NCI-H2107 (cell line): ENCODE results near the gene FAM216A.
A peak's percentile ranks its signal among the peaks of the same experiment; 100 is the strongest.
"Not testable (repeated sequence)": the region's sequence is repeated elsewhere in the genome, so short reads cannot be mapped to it uniquely, and the experiment has no call there.

Experiments
- DNase-seq: peaks from one replicate; lab custom pipeline; 2025; lab: John Stamatoyannopoulos, UW

The FAM216A gene

GRCh38 chr12:110468214-110469048, at the start of gene FAM216A, which contains the start of gene GPN3:
Gene FAM216A (plus strand): TSS chr12:110468845. CDS start chr12:110468876, 31 bp downstream.
Gene GPN3 (minus strand): TSS chr12:110468257. CDS start chr12:110468203, 54 bp downstream.
- DNase-seq, result peak; percentile 99

GRCh38 chr12:110420644-110421043, 48.0 kb upstream of the FAM216A start:
- not testable (repeated sequence) for DNase-seq

- DNase-seq, result no peak
Observed at GRCh38 chr12:110421159-110421661, 47.4 kb upstream of the FAM216A start.

- DNase-seq, result no peak
Observed at GRCh38 chr12:110421701-110422100, 46.9 kb upstream of the FAM216A start.

GRCh38 chr12:110424237-110424636, 44.4 kb upstream of the FAM216A start:
- no peak for DNase-seq

- DNase-seq, result no peak
Observed at GRCh38 chr12:110426406-110426805, 42.2 kb upstream of the FAM216A start.

- not testable (repeated sequence) for DNase-seq
Observed at GRCh38 chr12:110429676-110430075, 39.0 kb upstream of the FAM216A start.

- DNase-seq, result no peak
Observed at GRCh38 chr12:110431957-110432587, 36.6 kb upstream of the FAM216A start.

- DNase-seq, result no peak
Observed at GRCh38 chr12:110436231-110436630, 32.4 kb upstream of the FAM216A start.

- no peak for DNase-seq
Observed at GRCh38 chr12:110444455-110444854, 24.2 kb upstream of the FAM216A start.

- DNase-seq, result peak; percentile 94
Observed at GRCh38 chr12:110449799-110450497, 18.7 kb upstream of the FAM216A start, which contains the start of gene ARPC3. Gene ARPC3 (minus strand): TSS chr12:110450337. CDS start chr12:110450260, 77 bp downstream.

- DNase-seq, result no peak
Observed at GRCh38 chr12:110451263-110451662, 17.4 kb upstream of the FAM216A start.

- no peak for DNase-seq
Observed at GRCh38 chr12:110453569-110454296, 14.9 kb upstream of the FAM216A start.

- DNase-seq, result no peak
Observed at GRCh38 chr12:110458756-110459155, 9.9 kb upstream of the FAM216A start.

GRCh38 chr12:110461189-110461588, 7.5 kb upstream of the FAM216A start:
- DNase-seq, result not testable (repeated sequence)

- no peak for DNase-seq
Observed at GRCh38 chr12:110465024-110465423, 3.6 kb upstream of the FAM216A start.

- DNase-seq, result not testable (repeated sequence)
Observed at GRCh38 chr12:110465765-110466164, 2.9 kb upstream of the FAM216A start.

- no peak for DNase-seq
Observed at GRCh38 chr12:110466791-110467190, 1.9 kb upstream of the FAM216A start.

- no peak for DNase-seq
Observed at GRCh38 chr12:110467847-110468213, 815 bp upstream of the FAM216A start.

- DNase-seq, result no peak
Observed at GRCh38 chr12:110475426-110475825, 6.8 kb downstream of the FAM216A start.

- DNase-seq, result no peak
Observed at GRCh38 chr12:110498984-110499706, 30.5 kb downstream of the FAM216A start.
